Stimulated activated CD8-positive, alpha-beta memory T cell treated with anti-CD3 and anti-CD28 coated beads, Interleukin-4, amount 100 ng/mL, for 24 hours (primary cell): Measurements from ENCODE around the gene SYP.
"Not testable (repeated sequence)": the region's sequence is repeated elsewhere in the genome, so short reads cannot be mapped to it uniquely, and the experiment has no call there.

Source experiments
- DNase-seq: peaks from one replicate; pipeline ENCODE4 v3.0.0-alpha.2; 2020; ENCODE audit warnings: low read depth

Gene SYP

GRCh38 chrX:49189606-49190005, 10.4 kb downstream of the SYP start:
- DNase-seq, result no peak

- no peak for DNase-seq
Measured at GRCh38 chrX:49188468-49189076, 11.4 kb downstream of the SYP start.

GRCh38 chrX:49187526-49187925, 12.5 kb downstream of the SYP start:
- no peak for DNase-seq

GRCh38 chrX:49187028-49187394, 13.0 kb downstream of the SYP start:
- no peak for DNase-seq

- peak; percentile 58 for DNase-seq
Measured at GRCh38 chrX:49186125-49187027, 13.6 kb downstream of the SYP start, which contains the start of gene PRICKLE3. Gene PRICKLE3, minus strand, starts transcription at chrX:49186373. Its CDS starts 76 bp downstream, at chrX:49186297.

- DNase-seq, result no peak
Measured at GRCh38 chrX:49184294-49185281, 15.4 kb downstream of the SYP start.

- no peak for DNase-seq
Measured at GRCh38 chrX:49183701-49184281, 16.2 kb downstream of the SYP start.

GRCh38 chrX:49179358-49179757, 20.6 kb downstream of the SYP start:
- no peak for DNase-seq

GRCh38 chrX:49178537-49178936, 21.5 kb downstream of the SYP start:
- no peak for DNase-seq

GRCh38 chrX:49177873-49178480, 22.0 kb downstream of the SYP start:
- DNase-seq, result no peak

- no peak for DNase-seq
Measured at GRCh38 chrX:49177338-49177833, 22.6 kb downstream of the SYP start.

GRCh38 chrX:49176421-49177326, 23.3 kb downstream of the SYP start:
- no peak for DNase-seq

- DNase-seq, result no peak
Measured at GRCh38 chrX:49175435-49176274, 24.3 kb downstream of the SYP start.

GRCh38 chrX:49174723-49175122, 25.3 kb downstream of the SYP start:
- DNase-seq, result no peak

- DNase-seq, result not testable (repeated sequence)
Measured at GRCh38 chrX:49173544-49173943, 26.4 kb downstream of the SYP start.

- peak; percentile 59 for DNase-seq
Measured at GRCh38 chrX:49172280-49172780, 27.7 kb downstream of the SYP start.

GRCh38 chrX:49171752-49172279, 28.2 kb downstream of the SYP start, which contains the start of gene PLP2:
Gene PLP2, plus strand, starts transcription at chrX:49171898. Its CDS starts 103 bp downstream, at chrX:49172001.
- DNase-seq, result peak; percentile 62

- DNase-seq, result no peak
Measured at GRCh38 chrX:49167740-49168108, 32.3 kb downstream of the SYP start.
